Upper lobe of right lung (tissue), 1 donor: ENCODE measurements around the gene NXF1. TPM values are rescaled to one million over a fixed set of nuclear protein-coding genes. Genes with fewer than 3 reads are reported as not detected.

ENCODE experiments used
- ATAC-seq: fragments of 200-7000 bp; cut with Tn5 transposase; one replicate; pipeline ENCODE4 v1.9.1; 2020; ENCODE audit warnings: mild to moderate bottlenecking, moderate library complexity
- DNase-seq: peaks from one replicate; pipeline ENCODE4 v3.0.0-alpha.2; 2020
- H3K27ac ChIP-seq: fragments of 200-600 bp; one replicate; pipeline ENCODE4 v1.8.0; 2022
- H3K27me3 ChIP-seq: fragments of 200-600 bp; one replicate; pipeline ENCODE4 v1.8.0; 2022; ENCODE audit warnings: mild to moderate bottlenecking
- H3K36me3 ChIP-seq: fragments of 200-600 bp; one replicate; pipeline ENCODE4 v1.8.0; 2022
- H3K4me1 ChIP-seq: fragments of 200-600 bp; one replicate; pipeline ENCODE4 v1.8.0; 2022
- H3K4me3 ChIP-seq: fragments of 200-600 bp; one replicate; pipeline ENCODE4 v1.8.0; 2022; ENCODE audit warnings: mild to moderate bottlenecking
- H3K9me3 ChIP-seq: fragments of 200-600 bp; one replicate; pipeline ENCODE4 v1.8.0; 2022
- intact Hi-C: fragments of 100-400 bp; cut with DNase I; formaldehyde crosslinking; loops from one replicate; pipeline ENCODE4 v1.11.0; 2022
- total RNA-seq: library from RNA; stranded (reverse); fragmentation: NEBNext Ultra II Directional; extraction: Animal tissue kit (Norgen Biotek cat#: 25700); gene quantifications from one replicate; pipeline ENCODE4 v1.2.1, GENCODE V29; 2021
- TF ChIP-seq, protein P1 (sequence below): fragments of 200-600 bp; IDR thresholded peaks from one replicate; pipeline ENCODE4 v1.8.0; 2022; ENCODE audit warnings: antibody characterized with exemption
- donor health status: DM: no; HTN: yes; CAD: no; lungs with severe emphysema.

NXF1 gene
- total RNA-seq, 1 donor from 2014 or later = 96.2 TPM

- Histone ChIP-seq H3K9me3 (no peaks in the 10 kb centered on the region), H3K36me3 (peaks cover 36% of the 10 kb centered on the region), H3K27ac (no peak overlapping the region), H3K27me3 (no peaks in the 10 kb centered on the region), H3K4me1 (peaks cover 27% of the 10 kb centered on the region), H3K4me3 (no peak overlapping the region)
- TF ChIP-seq, protein P1, sequence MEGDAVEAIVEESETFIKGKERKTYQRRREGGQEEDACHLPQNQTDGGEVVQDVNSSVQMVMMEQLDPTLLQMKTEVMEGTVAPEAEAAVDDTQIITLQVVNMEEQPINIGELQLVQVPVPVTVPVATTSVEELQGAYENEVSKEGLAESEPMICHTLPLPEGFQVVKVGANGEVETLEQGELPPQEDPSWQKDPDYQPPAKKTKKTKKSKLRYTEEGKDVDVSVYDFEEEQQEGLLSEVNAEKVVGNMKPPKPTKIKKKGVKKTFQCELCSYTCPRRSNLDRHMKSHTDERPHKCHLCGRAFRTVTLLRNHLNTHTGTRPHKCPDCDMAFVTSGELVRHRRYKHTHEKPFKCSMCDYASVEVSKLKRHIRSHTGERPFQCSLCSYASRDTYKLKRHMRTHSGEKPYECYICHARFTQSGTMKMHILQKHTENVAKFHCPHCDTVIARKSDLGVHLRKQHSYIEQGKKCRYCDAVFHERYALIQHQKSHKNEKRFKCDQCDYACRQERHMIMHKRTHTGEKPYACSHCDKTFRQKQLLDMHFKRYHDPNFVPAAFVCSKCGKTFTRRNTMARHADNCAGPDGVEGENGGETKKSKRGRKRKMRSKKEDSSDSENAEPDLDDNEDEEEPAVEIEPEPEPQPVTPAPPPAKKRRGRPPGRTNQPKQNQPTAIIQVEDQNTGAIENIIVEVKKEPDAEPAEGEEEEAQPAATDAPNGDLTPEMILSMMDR = no peak
- ATAC-seq = no peak
- no peak for DNase-seq
- intact Hi-C loops = loop anchor here (10.0 kb wide), 1 partner anchor 57 kb away; the partner anchor contains the start of gene TMEM223
Observed at GRCh38 chr11:62851807-62852522, 46.7 kb upstream of the NXF1 start.

GRCh38 chr11:62850911-62851806 lies 45.9 kb upstream of the NXF1 start:
- ATAC-seq (no peak), DNase-seq (no peak)
- Histone ChIP-seq H3K27ac (no peak overlapping the region), H3K36me3 (peaks cover 36% of the 10 kb centered on the region), H3K4me3 (no peak overlapping the region), H3K27me3 (no peaks in the 10 kb centered on the region), H3K9me3 (no peaks in the 10 kb centered on the region), H3K4me1 (peaks cover 20% of the 10 kb centered on the region)
- TF ChIP-seq, protein P1 = no peak
- intact Hi-C loops = loop anchor here (10.0 kb wide), 1 partner anchor 56 kb away; the partner anchor contains the start of gene TMEM223

- ATAC-seq (no peak), DNase-seq (no peak)
- H3K4me3 ChIP-seq = no peak overlapping the region
- H3K9me3 ChIP-seq = no peaks in the 10 kb centered on the region
- TF ChIP-seq, protein P1 = no peak
- no peak overlapping the region for H3K27ac ChIP-seq
- H3K4me1 ChIP-seq = peaks cover under 1% of the 10 kb centered on the region
- intact Hi-C loops = no loop called here
- no peaks in the 10 kb centered on the region for H3K27me3 ChIP-seq
- H3K36me3 ChIP-seq = peaks cover 16% of the 10 kb centered on the region
Observed at GRCh38 chr11:62847767-62848314, 42.6 kb upstream of the NXF1 start.

- H3K27me3 ChIP-seq = no peaks in the 10 kb centered on the region
- intact Hi-C loops = no loop called here
- no peak overlapping the region for H3K4me3 ChIP-seq
- no peaks in the 10 kb centered on the region for H3K9me3 ChIP-seq
- TF ChIP-seq, protein P1 = no peak
- H3K36me3 ChIP-seq = no peaks in the 10 kb centered on the region
- H3K27ac ChIP-seq = no peak overlapping the region
- H3K4me1 ChIP-seq = peaks cover 9% of the 10 kb centered on the region
- DNase-seq (no peak), ATAC-seq (no peak)
Observed at GRCh38 chr11:62846177-62846576, 40.9 kb upstream of the NXF1 start.

DNA sequence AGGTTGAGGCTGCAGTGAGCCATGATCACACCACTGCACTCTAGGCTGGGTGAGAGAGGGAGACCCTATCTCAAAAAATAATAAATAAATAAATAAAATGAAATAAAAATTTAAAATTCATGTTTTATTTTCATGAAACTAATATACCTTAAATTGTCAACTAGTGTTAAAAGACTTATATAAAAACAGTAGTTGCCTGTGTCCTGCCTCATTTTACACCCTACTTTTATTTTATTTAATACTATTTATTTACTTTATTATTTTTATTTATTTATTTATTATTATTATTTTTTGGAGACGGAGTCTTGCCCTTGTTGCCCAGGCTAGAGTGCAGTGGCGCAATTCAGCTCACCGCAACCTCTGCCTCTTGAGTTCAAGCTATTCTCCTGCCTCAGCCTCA lies 38.9 kb upstream of the NXF1 start:
- no peaks in the 10 kb centered on the region for H3K36me3 ChIP-seq
- TF ChIP-seq, protein P1 = no peak
- intact Hi-C loops = no loop called here

More for the DNA sequence above, 38.9 kb upstream of the NXF1 start:
- no peaks in the 10 kb centered on the region for H3K9me3 ChIP-seq
- DNase-seq (no peak), ATAC-seq (no peak)
- peaks cover 9% of the 10 kb centered on the region for H3K4me1 ChIP-seq
- H3K27me3 ChIP-seq = no peaks in the 10 kb centered on the region
- no peak overlapping the region for H3K4me3 ChIP-seq
- no peak overlapping the region for H3K27ac ChIP-seq
